ENCODE data around the gene TTLL5.

TTLL5 gene

GRCh38 chr14:75871181-75871880, 210.3 kb downstream of the TTLL5 start:
- H3F3A ChIP-seq (ENCODE audit: insufficient read depth): no peaks in the 10 kb centered on the region
- TF ChIP-seq CTCF (IDR thresholded peaks at IDR 0.05; ENCODE audit: insufficient read depth, low read length, poor library complexity, severe bottlenecking): no peak
- no peak for TF ChIP-seq EZH2phosphoT487 (conservative IDR thresholded peaks at IDR 0.05; ENCODE audit: low read length)
- H3K27me3 ChIP-seq (ENCODE audit: low read length): no peaks in the 10 kb centered on the region
- no peak overlapping the region for H2AFZ ChIP-seq (ENCODE audit: low read depth, low read length, severe bottlenecking)
- no peak overlapping the region for H3K9ac ChIP-seq (ENCODE audit: low read length)
- no peak overlapping the region for H3K4me3 ChIP-seq (ENCODE audit: insufficient read depth, low read length, poor library complexity, severe bottlenecking)
- no peaks in the 10 kb centered on the region for H4K20me1 ChIP-seq (ENCODE audit: low read depth, low read length)
- H3K4me2 ChIP-seq (ENCODE audit: low read depth, low read length, poor library complexity, severe bottlenecking): no peak overlapping the region
- H3K79me2 ChIP-seq (ENCODE audit: insufficient read depth, low read length): no peaks in the 10 kb centered on the region
- H3K36me3 ChIP-seq (ENCODE audit: low read length): peaks cover 3% of the 10 kb centered on the region; the same call in 1 of the 2 replicates
- no peak overlapping the region for H3K27ac ChIP-seq (ENCODE audit: low read depth, low read length)
- H3K9me2 ChIP-seq (replicated peaks; ENCODE audit: insufficient read depth, low read length): no peaks in the 10 kb centered on the region
- H3K9me3 ChIP-seq (ENCODE audit: insufficient read depth, low read length): no peaks in the 10 kb centered on the region

- TF ChIP-seq CTCF (IDR thresholded peaks at IDR 0.05; ENCODE audit: insufficient read depth, low read length, poor library complexity, severe bottlenecking) (no peak), EZH2phosphoT487 (conservative IDR thresholded peaks at IDR 0.05; ENCODE audit: low read length) (no peak)
- no peaks in the 10 kb centered on the region for H3K79me2 ChIP-seq (ENCODE audit: insufficient read depth, low read length)
- H3K27me3 ChIP-seq (ENCODE audit: low read length): no peaks in the 10 kb centered on the region
- H3K9me3 ChIP-seq (ENCODE audit: insufficient read depth, low read length): no peaks in the 10 kb centered on the region
- H3K9me2 ChIP-seq (replicated peaks; ENCODE audit: insufficient read depth, low read length): no peaks in the 10 kb centered on the region
- H3F3A ChIP-seq (ENCODE audit: insufficient read depth): no peaks in the 10 kb centered on the region
- H3K9ac ChIP-seq (ENCODE audit: low read length): no peak overlapping the region
- no peak overlapping the region for H3K27ac ChIP-seq (ENCODE audit: low read depth, low read length)
- peaks cover 3% of the 10 kb centered on the region; the same call in 1 of the 2 replicates for H3K36me3 ChIP-seq (ENCODE audit: low read length)
- no peaks in the 10 kb centered on the region for H4K20me1 ChIP-seq (ENCODE audit: low read depth, low read length)
- no peak overlapping the region for H2AFZ ChIP-seq (ENCODE audit: low read depth, low read length, severe bottlenecking)
- no peak overlapping the region for H3K4me2 ChIP-seq (ENCODE audit: low read depth, low read length, poor library complexity, severe bottlenecking)
- no peak overlapping the region for H3K4me3 ChIP-seq (ENCODE audit: insufficient read depth, low read length, poor library complexity, severe bottlenecking)
Observed at GRCh38 chr14:75875958-75876357, 214.9 kb downstream of the TTLL5 start.

GRCh38 chr14:75876530-75876929, 215.5 kb downstream of the TTLL5 start:
- Histone ChIP-seq H4K20me1 (ENCODE audit: low read depth, low read length) (no peaks in the 10 kb centered on the region), H3K4me3 (ENCODE audit: insufficient read depth, low read length, poor library complexity, severe bottlenecking) (no peak overlapping the region), H3F3A (ENCODE audit: insufficient read depth) (no peaks in the 10 kb centered on the region), H2AFZ (ENCODE audit: low read depth, low read length, severe bottlenecking) (no peak overlapping the region), H3K4me2 (ENCODE audit: low read depth, low read length, poor library complexity, severe bottlenecking) (no peak overlapping the region), H3K9me2 (replicated peaks; ENCODE audit: insufficient read depth, low read length) (no peaks in the 10 kb centered on the region), H3K27me3 (ENCODE audit: low read length) (no peaks in the 10 kb centered on the region), H3K36me3 (ENCODE audit: low read length) (peaks cover 3% of the 10 kb centered on the region; the same call in 1 of the 2 replicates), H3K9me3 (ENCODE audit: insufficient read depth, low read length) (no peaks in the 10 kb centered on the region), H3K79me2 (ENCODE audit: insufficient read depth, low read length) (no peaks in the 10 kb centered on the region), H3K9ac (ENCODE audit: low read length) (no peak overlapping the region), H3K27ac (ENCODE audit: low read depth, low read length) (no peak overlapping the region)
- TF ChIP-seq CTCF (IDR thresholded peaks at IDR 0.05; ENCODE audit: insufficient read depth, low read length, poor library complexity, severe bottlenecking) (no peak), EZH2phosphoT487 (conservative IDR thresholded peaks at IDR 0.05; ENCODE audit: low read length) (no peak)

Measured in SU-DHL-6 (cell line).